ENCODE measurements around the gene LRRC42. TPM values are rescaled to one million over a fixed set of nuclear protein-coding genes. Genes with fewer than 3 reads are reported as not detected.

The LRRC42 gene
- total and polyA plus RNA-seq, 8 donors: 5.2 to 20.5 (median 6.7) TPM

GRCh38 chr1:53956308-53957168 lies 10.4 kb downstream of the LRRC42 start:
- ATAC-seq (peak in 3 of 4 donors; percentile 33 to 72 (median 67)), FAIRE-seq (no peak)
- 36 to 45% methylated on average over 3 of the region's 3 CpGs for WGBS, 2 donors

GRCh38 chr1:53957194-53957818 lies 11.2 kb downstream of the LRRC42 start:
- ATAC-seq (peak in 3 of 4 donors; percentile 47 to 63 (median 53)), DNase-seq (no peak), FAIRE-seq (no peak)
- 24 to 26% methylated on average over 3 of the region's 3 CpGs for WGBS, 2 donors
- no peak overlapping the region for H3K4me3 ChIP-seq
- H3K27ac ChIP-seq: peak overlapping the region in 2 of 4 donors; percentile 7 to 40
- intact Hi-C loops (cut with DNase I): no loop called here
- H3K4me1 ChIP-seq: peaks cover 0 to 6% (median 4%) of the 10 kb centered on the region in 3 donors
- no peaks in the 10 kb centered on the region for H3K9me3 ChIP-seq
- H3K27me3 ChIP-seq: no peaks in the 10 kb centered on the region
- TF ChIP-seq CTCF (IDR thresholded peaks at IDR 0.05): no peak
- peaks cover 0 to 33% (median 1%) of the 10 kb centered on the region in 3 donors for H3K36me3 ChIP-seq

More at GRCh38 chr1:53956308-53957168, 10.4 kb downstream of the LRRC42 start:
- intact Hi-C loops (cut with DNase I): no loop called here
- no peak overlapping the region for H3K4me3 ChIP-seq
- H3K36me3 ChIP-seq: peaks cover 0 to 29% (median 3%) of the 10 kb centered on the region in 3 donors
- no peak for TF ChIP-seq CTCF (IDR thresholded peaks at IDR 0.05)
- peaks cover 0 to 6% (median 4%) of the 10 kb centered on the region in 3 donors for H3K4me1 ChIP-seq
- peak overlapping the region in 2 of 4 donors; percentile 7 to 40 for H3K27ac ChIP-seq
- no peaks in the 10 kb centered on the region for H3K27me3 ChIP-seq
- H3K9me3 ChIP-seq: no peaks in the 10 kb centered on the region
- no peak for DNase-seq

- H3K9me3 ChIP-seq: no peaks in the 10 kb centered on the region
- DNase-seq (no peak), FAIRE-seq (peak; percentile 37), ATAC-seq (peak in 3 of 4 donors; percentile 59 to 78 (median 72))
- no peak overlapping the region for H3K4me3 ChIP-seq
- intact Hi-C loops (cut with DNase I): loop anchor here in 1 of 3 donors (5.0 kb wide), 1 partner anchor 77 kb away; no protein-coding TSS in a partner anchor
- H3K36me3 ChIP-seq: peaks cover 0 to 26% (median 11%) of the 10 kb centered on the region in 3 donors
- H3K27me3 ChIP-seq: no peaks in the 10 kb centered on the region
- peak in 3 of 4 donors; percentile 33 to 49 (median 44) for TF ChIP-seq CTCF (IDR thresholded peaks at IDR 0.05)
- peaks cover 0 to 6% (median 4%) of the 10 kb centered on the region in 3 donors for H3K4me1 ChIP-seq
- H3K27ac ChIP-seq: no peak overlapping the region
These were observed 13.6 kb downstream of the LRRC42 start for GRCh38 chr1:53959664-53960250.

- WGBS, 2 donors: 92 to 95% methylated on average over 4 of the region's 4 CpGs
- Histone ChIP-seq H3K4me1 (no peaks in the 10 kb centered on the region), H3K27me3 (no peaks in the 10 kb centered on the region), H3K27ac (no peak overlapping the region), H3K36me3 (peaks cover 0 to 35% (median 11%) of the 10 kb centered on the region in 3 donors), H3K4me3 (no peak overlapping the region), H3K9me3 (no peaks in the 10 kb centered on the region)
- ATAC-seq (no peak), FAIRE-seq (no peak), DNase-seq (no peak)
- no peak for TF ChIP-seq CTCF (IDR thresholded peaks at IDR 0.05)
- intact Hi-C loops (cut with DNase I): loop anchor here in 1 of 3 donors (5.0 kb wide), 1 partner anchor 80 kb away; no protein-coding TSS in a partner anchor
These were observed 16.2 kb downstream of the LRRC42 start for GRCh38 chr1:53962395-53962794.

Measured in pancreas (tissue), 10 donors.